Hepatocyte (in vitro differentiated cells): ENCODE measurements around the gene MGLL. TPM values are rescaled to one million over a fixed set of nuclear protein-coding genes. Genes with fewer than 3 reads are reported as not detected.

Experiments
- DNase-seq: peaks from one replicate; pipeline ENCODE4 v3.0.0-alpha.2; 2016; ENCODE audit warnings: low spot score
- H2AFZ ChIP-seq: fragments of 200-600 bp; sonication (generic); 2 replicates; pipeline ENCODE4 v1.6.0; 2016; ENCODE audit warnings: antibody characterized with exemption, mild to moderate bottlenecking
- H3K27ac ChIP-seq: fragments of 200-600 bp; sonication (generic); 2 replicates; pipeline ENCODE4 v1.5.1; 2016; ENCODE audit warnings: mild to moderate bottlenecking
- H3K27me3 ChIP-seq: fragments of 200-600 bp; sonication (generic); 2 replicates; pipeline ENCODE4 v1.6.1; 2016
- H3K36me3 ChIP-seq: fragments of 200-600 bp; sonication (generic); replicated peaks from 2 replicates; pipeline ENCODE4 v1.5.1; 2016; ENCODE audit warnings: low read depth; ENCODE audit not compliant: insufficient read depth
- H3K4me1 ChIP-seq: fragments of 200-600 bp; sonication (generic); 2 replicates; pipeline ENCODE4 v1.5.1; 2016; ENCODE audit warnings: mild to moderate bottlenecking, moderate library complexity; ENCODE audit not compliant: insufficient read depth
- H3K4me2 ChIP-seq: fragments of 200-600 bp; sonication (generic); 2 replicates; pipeline ENCODE4 v1.6.0; 2016
- H3K4me3 ChIP-seq: fragments of 200-600 bp; sonication (generic); 2 replicates; pipeline ENCODE4 v1.5.1; 2016; ENCODE audit warnings: mild to moderate bottlenecking
- H3K79me2 ChIP-seq: fragments of 200-600 bp; sonication (generic); 2 replicates; pipeline ENCODE4 v1.6.0; 2017; ENCODE audit warnings: mild to moderate bottlenecking
- H3K9me2 ChIP-seq: fragments of 200-600 bp; sonication (generic); replicated peaks from 2 replicates; pipeline ENCODE4 v1.6.0; 2017; ENCODE audit warnings: mild to moderate bottlenecking; ENCODE audit not compliant: insufficient read depth
- H3K9me3 ChIP-seq: fragments of 200-600 bp; sonication (generic); 2 replicates; pipeline ENCODE4 v1.5.1; 2016; ENCODE audit warnings: low read depth, mild to moderate bottlenecking
- H4K20me1 ChIP-seq: fragments of 200-600 bp; sonication (generic); 2 replicates; pipeline ENCODE4 v1.6.0; 2016; ENCODE audit warnings: mild to moderate bottlenecking; ENCODE audit not compliant: insufficient read depth, poor library complexity, severe bottlenecking
- CTCF ChIP-seq: fragments of 200-600 bp; sonication (generic); IDR thresholded peaks from 2 replicates; pipeline ENCODE4 v1.5.1; 2016; ENCODE audit warnings: antibody characterized with exemption, mild to moderate bottlenecking; ENCODE audit not compliant: poor library complexity
- EZH2 ChIP-seq: fragments of 200-600 bp; sonication (generic); IDR thresholded peaks from 2 replicates; pipeline ENCODE4 v1.6.1; 2016; ENCODE audit warnings: antibody characterized with exemption, mild to moderate bottlenecking, borderline replicate concordance
- EZH2phosphoT487 ChIP-seq: fragments of 200-600 bp; sonication (generic); IDR thresholded peaks from one replicate; pipeline ENCODE4 v1.6.1; 2018; ENCODE audit warnings: antibody characterized with exemption, mild to moderate bottlenecking, low read depth, moderate library complexity; ENCODE audit not compliant: unreplicated experiment, severe bottlenecking
- WGBS: methylation state at CpG from one replicate; pipeline ENCODE4 v1.1.6; 2016; ENCODE audit warnings: low lambda C conversion rate; ENCODE audit errors: missing lambda C conversion rate; 5-methylcytosine and 5-hydroxymethylcytosine counted together
- polyA plus RNA-seq: library from polyadenylated mRNA; unstranded; fragments of >200 nt; fragmentation: Nextera tagmentation; extraction: Ambion mirVana; gene quantifications from 2 replicates; pipeline ENCODE4 v1.2.1, GENCODE V29; 2016
- total RNA-seq: library from RNA; depleted of rRNA; stranded (reverse); fragments of >200 nt; gene quantifications from 2 replicates; pipeline ENCODE4 v1.2.3, GENCODE V29; 2014

Gene MGLL
- total and polyA plus RNA-seq, 2 experiments from 2014 or later = 7.3 to 21.4 TPM

- Histone ChIP-seq H4K20me1 (no peaks in the 10 kb centered on the region), H3K9me3 (no peaks in the 10 kb centered on the region), H3K36me3 (no peaks in the 10 kb centered on the region), H3K4me3 (no peak overlapping the region), H3K27me3 (no peaks in the 10 kb centered on the region), H3K27ac (no peak overlapping the region), H3K79me2 (no peaks in the 10 kb centered on the region), H3K4me2 (no peak overlapping the region), H3K4me1 (peaks cover 5% of the 10 kb centered on the region), H3K9me2 (no peaks in the 10 kb centered on the region), H2AFZ (no peak overlapping the region)
- WGBS = 84% methylated on average over 8 of the region's 8 CpGs
- no peak for DNase-seq
- TF ChIP-seq EZH2phosphoT487 = no peak
- TF ChIP-seq EZH2 = no peak
These were observed 71.1 kb downstream of the MGLL start for GRCh38 chr3:127751163-127751621.

GRCh38 chr3:127750226-127751031, 71.9 kb downstream of the MGLL start:
- no peak overlapping the region for H3K27ac ChIP-seq
- no peaks in the 10 kb centered on the region for H3K79me2 ChIP-seq
- no peak overlapping the region for H2AFZ ChIP-seq
- peaks cover 9% of the 10 kb centered on the region for H3K4me1 ChIP-seq
- TF ChIP-seq EZH2phosphoT487 (no peak), CTCF (no peak), EZH2 (no peak)
- no peaks in the 10 kb centered on the region for H3K36me3 ChIP-seq
- no peaks in the 10 kb centered on the region for H4K20me1 ChIP-seq
- no peaks in the 10 kb centered on the region for H3K27me3 ChIP-seq
- WGBS = 90% methylated on average over 12 of the region's 12 CpGs
- H3K4me2 ChIP-seq = no peak overlapping the region
- H3K9me3 ChIP-seq = no peaks in the 10 kb centered on the region
- H3K9me2 ChIP-seq = no peaks in the 10 kb centered on the region
- no peak overlapping the region for H3K4me3 ChIP-seq
- DNase-seq = no peak

GRCh38 chr3:127749787-127750225, 72.5 kb downstream of the MGLL start:
- no peaks in the 10 kb centered on the region for H3K9me2 ChIP-seq
- H3K36me3 ChIP-seq = no peaks in the 10 kb centered on the region
- H3K27ac ChIP-seq = no peak overlapping the region
- H3K79me2 ChIP-seq = no peaks in the 10 kb centered on the region
- DNase-seq = no peak
- no peak for TF ChIP-seq CTCF
- TF ChIP-seq EZH2phosphoT487 = no peak
- TF ChIP-seq EZH2 = no peak
- no peaks in the 10 kb centered on the region for H4K20me1 ChIP-seq
- no peak overlapping the region for H3K4me2 ChIP-seq
- H3K4me3 ChIP-seq = no peak overlapping the region
- H3K27me3 ChIP-seq = no peaks in the 10 kb centered on the region
- H2AFZ ChIP-seq = no peak overlapping the region
- H3K9me3 ChIP-seq = no peaks in the 10 kb centered on the region
- peaks cover 9% of the 10 kb centered on the region for H3K4me1 ChIP-seq
- WGBS = 85% methylated on average over 7 of the region's 7 CpGs

- no peak for DNase-seq
- 91% methylated on average over 3 of the region's 3 CpGs for WGBS
These were observed 73.0 kb downstream of the MGLL start for GRCh38 chr3:127749361-127749760.

More at GRCh38 chr3:127749361-127749760, 73.0 kb downstream of the MGLL start:
- no peak overlapping the region for H3K4me2 ChIP-seq
- no peak overlapping the region for H2AFZ ChIP-seq
- H3K9me3 ChIP-seq = no peaks in the 10 kb centered on the region
- H4K20me1 ChIP-seq = no peaks in the 10 kb centered on the region
- no peak overlapping the region for H3K4me3 ChIP-seq
- no peak for TF ChIP-seq EZH2phosphoT487
- TF ChIP-seq EZH2 = no peak
- no peak for TF ChIP-seq CTCF
- H3K27ac ChIP-seq = no peak overlapping the region
- H3K9me2 ChIP-seq = no peaks in the 10 kb centered on the region
- no peaks in the 10 kb centered on the region for H3K36me3 ChIP-seq
- H3K79me2 ChIP-seq = no peaks in the 10 kb centered on the region
- no peaks in the 10 kb centered on the region for H3K27me3 ChIP-seq
- peaks cover 9% of the 10 kb centered on the region for H3K4me1 ChIP-seq
